HFFc6 (cell line): Measurements from ENCODE around the gene POU2AF1. TPM values are rescaled to one million over a fixed set of nuclear protein-coding genes. Genes with fewer than 3 reads are reported as not detected.
"Not testable (repeated sequence)": the region's sequence is repeated elsewhere in the genome, so short reads cannot be mapped to it uniquely, and the experiment has no call there.

Experiments
- DNase-seq: peaks from one replicate; pipeline ENCODE4 v3.0.0-alpha.2; 2018
- H3K27ac Mint-ChIP-seq: 2 replicates; pipeline ENCODE4 v1.8.0; 2020; ENCODE audit warnings: mild to moderate bottlenecking, mixed read lengths
- H3K27me3 Mint-ChIP-seq: 2 replicates; pipeline ENCODE4 v1.8.0; 2021; ENCODE audit warnings: mild to moderate bottlenecking, moderate library complexity, mixed read lengths; ENCODE audit not compliant: insufficient read depth
- H3K36me3 Mint-ChIP-seq: 2 replicates; pipeline ENCODE4 v1.8.0; 2021; ENCODE audit warnings: low read depth, mixed read lengths
- H3K4me1 Mint-ChIP-seq: 2 replicates; pipeline ENCODE4 v1.8.0; 2020; ENCODE audit warnings: low read depth, mixed read lengths
- H3K4me3 Mint-ChIP-seq: 2 replicates; pipeline ENCODE4 v1.8.0; 2020; ENCODE audit warnings: mild to moderate bottlenecking, moderate library complexity, mixed read lengths
- H3K9me3 Mint-ChIP-seq: 2 replicates; pipeline ENCODE4 v1.8.0; 2020; ENCODE audit warnings: mild to moderate bottlenecking, mixed read lengths
- total RNA-seq, 6 experiments: library from RNA; stranded (reverse); fragmentation: NEBNext Ultra II Directional; extraction: Animal tissue kit (Norgen Biotek cat#: 25700); gene quantifications; 2 replicates in 1 of 6; 3 replicates in 5 of 6; pipeline ENCODE4 v1.2.3, GENCODE V29; 2021
- TF ChIP-seq, protein P1 (sequence below): fragments of 200-600 bp; sonication (generic); IDR thresholded peaks from 2 replicates; pipeline ENCODE4 v1.5.0; 2021; ENCODE audit warnings: antibody characterized with exemption, mild to moderate bottlenecking

POU2AF1 gene
- total RNA-seq, 6 experiments from 2014 or later: not detected

DNA sequence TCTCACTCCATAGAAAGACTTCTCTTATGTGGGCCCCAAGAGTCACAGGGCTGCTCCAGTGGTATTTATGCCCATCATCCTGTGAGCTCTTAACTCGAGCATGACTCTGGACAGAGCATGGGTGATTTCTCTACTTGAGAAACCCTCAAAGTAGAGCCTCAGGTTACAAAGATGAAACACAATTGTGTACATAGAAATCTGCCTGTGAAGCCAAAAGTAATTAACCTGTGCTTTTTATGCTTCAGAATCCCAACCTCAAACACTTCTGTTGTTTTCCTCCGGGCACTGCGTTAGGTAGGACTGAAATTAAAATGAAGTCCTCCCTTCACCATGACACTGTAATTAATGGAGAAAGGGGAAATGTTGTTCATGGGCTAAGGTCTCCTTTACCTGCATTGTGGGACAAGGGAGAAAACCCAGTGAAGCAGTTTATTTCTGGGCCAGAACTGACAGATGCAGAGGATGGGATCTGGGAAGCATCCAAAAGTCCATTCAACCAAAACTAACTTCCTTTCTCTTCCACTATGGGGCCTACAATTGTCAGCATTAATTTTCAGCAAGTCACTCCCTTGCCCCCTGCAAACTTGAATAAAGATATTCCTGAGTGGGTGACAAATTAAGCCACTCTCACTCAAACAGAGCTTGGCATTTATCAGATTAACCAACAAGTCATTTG, 24.1 kb upstream of the POU2AF1 start:
- Mint-ChIP-seq H3K9me3 (no peaks in the 10 kb centered on the region), H3K36me3 (no peaks in the 10 kb centered on the region), H3K27me3 (peaks cover 15% of the 10 kb centered on the region), H3K4me3 (no peak overlapping the region), H3K27ac (no peak overlapping the region), H3K4me1 (no peaks in the 10 kb centered on the region)
- TF ChIP-seq, protein P1, sequence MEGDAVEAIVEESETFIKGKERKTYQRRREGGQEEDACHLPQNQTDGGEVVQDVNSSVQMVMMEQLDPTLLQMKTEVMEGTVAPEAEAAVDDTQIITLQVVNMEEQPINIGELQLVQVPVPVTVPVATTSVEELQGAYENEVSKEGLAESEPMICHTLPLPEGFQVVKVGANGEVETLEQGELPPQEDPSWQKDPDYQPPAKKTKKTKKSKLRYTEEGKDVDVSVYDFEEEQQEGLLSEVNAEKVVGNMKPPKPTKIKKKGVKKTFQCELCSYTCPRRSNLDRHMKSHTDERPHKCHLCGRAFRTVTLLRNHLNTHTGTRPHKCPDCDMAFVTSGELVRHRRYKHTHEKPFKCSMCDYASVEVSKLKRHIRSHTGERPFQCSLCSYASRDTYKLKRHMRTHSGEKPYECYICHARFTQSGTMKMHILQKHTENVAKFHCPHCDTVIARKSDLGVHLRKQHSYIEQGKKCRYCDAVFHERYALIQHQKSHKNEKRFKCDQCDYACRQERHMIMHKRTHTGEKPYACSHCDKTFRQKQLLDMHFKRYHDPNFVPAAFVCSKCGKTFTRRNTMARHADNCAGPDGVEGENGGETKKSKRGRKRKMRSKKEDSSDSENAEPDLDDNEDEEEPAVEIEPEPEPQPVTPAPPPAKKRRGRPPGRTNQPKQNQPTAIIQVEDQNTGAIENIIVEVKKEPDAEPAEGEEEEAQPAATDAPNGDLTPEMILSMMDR: no peak
- DNase-seq: no peak

DNA sequence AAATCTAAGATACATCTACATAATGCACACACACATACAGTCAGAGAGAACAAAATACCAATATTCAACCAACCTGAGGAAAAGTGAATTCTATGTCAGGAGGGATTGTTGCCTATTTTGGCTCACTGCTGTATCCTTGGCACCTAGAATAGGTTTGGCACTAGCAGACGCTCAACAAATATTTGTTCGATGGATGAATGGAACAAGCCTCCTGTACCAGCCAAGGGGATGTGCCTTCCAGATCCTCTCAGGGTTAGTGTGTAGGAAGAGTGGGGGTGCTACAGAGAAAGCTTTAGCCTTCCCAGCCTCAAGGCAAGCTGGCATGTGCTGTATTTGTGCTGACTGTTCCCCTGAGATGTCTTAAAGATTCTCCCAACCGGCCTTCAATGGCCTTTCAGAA, 23.3 kb upstream of the POU2AF1 start:
- DNase-seq: no peak
- Mint-ChIP-seq H3K27me3 (peaks cover 19% of the 10 kb centered on the region), H3K36me3 (no peaks in the 10 kb centered on the region), H3K27ac (no peak overlapping the region), H3K4me3 (no peak overlapping the region), H3K9me3 (no peaks in the 10 kb centered on the region), H3K4me1 (no peaks in the 10 kb centered on the region)
- TF ChIP-seq, protein P1: no peak

DNA sequence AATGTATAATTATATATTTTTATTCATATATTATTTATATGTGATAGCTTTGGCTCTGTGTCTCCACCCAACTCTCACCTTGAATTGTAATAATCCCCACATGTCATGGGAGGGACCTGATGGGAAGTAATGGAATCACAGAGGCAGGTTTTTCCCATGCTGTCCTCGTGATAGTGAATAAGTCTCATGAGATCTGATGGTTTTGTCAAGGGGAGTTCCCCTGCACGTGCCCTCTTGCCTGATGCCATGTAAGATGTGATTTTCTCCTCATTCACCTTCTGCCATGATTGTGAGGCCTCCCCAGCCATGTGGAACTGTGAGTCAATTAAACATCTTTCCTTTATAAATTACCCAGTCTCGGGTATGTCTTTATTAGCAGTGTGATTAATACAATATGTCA, 22.9 kb upstream of the POU2AF1 start:
- not testable (repeated sequence) for H3K4me1 Mint-ChIP-seq, H3K4me3 Mint-ChIP-seq

DNA sequence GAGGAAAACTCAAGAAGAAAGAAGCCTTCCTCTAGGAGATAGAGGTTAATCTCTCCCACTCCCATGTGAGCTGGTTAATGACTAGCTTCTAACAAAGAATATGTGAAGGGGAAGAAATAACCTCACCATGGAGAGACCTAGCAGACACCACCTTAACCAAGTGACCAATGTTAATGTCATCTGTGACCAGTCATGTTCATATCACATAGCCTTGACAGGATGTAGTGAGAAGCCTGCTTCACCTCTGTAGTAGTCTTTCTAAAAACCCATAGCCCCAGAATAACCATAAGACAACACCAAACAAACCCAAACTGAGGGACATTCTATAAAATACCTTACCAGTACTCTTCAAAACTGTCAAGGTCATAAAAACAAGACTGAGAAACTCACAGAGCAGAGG, 21.5 kb upstream of the POU2AF1 start:
- no peak for DNase-seq
- TF ChIP-seq, protein P1: no peak
- H3K27ac Mint-ChIP-seq: no peak overlapping the region
- H3K36me3 Mint-ChIP-seq: no peaks in the 10 kb centered on the region
- no peaks in the 10 kb centered on the region for H3K4me1 Mint-ChIP-seq
- H3K27me3 Mint-ChIP-seq: peaks cover 20% of the 10 kb centered on the region
- no peaks in the 10 kb centered on the region for H3K9me3 Mint-ChIP-seq
- no peak overlapping the region for H3K4me3 Mint-ChIP-seq

More for the DNA sequence above, 22.9 kb upstream of the POU2AF1 start:
- H3K27me3 Mint-ChIP-seq: peaks cover 20% of the 10 kb centered on the region
- DNase-seq, H3K27ac Mint-ChIP-seq, H3K9me3 Mint-ChIP-seq, H3K36me3 Mint-ChIP-seq: not testable (repeated sequence)

DNA sequence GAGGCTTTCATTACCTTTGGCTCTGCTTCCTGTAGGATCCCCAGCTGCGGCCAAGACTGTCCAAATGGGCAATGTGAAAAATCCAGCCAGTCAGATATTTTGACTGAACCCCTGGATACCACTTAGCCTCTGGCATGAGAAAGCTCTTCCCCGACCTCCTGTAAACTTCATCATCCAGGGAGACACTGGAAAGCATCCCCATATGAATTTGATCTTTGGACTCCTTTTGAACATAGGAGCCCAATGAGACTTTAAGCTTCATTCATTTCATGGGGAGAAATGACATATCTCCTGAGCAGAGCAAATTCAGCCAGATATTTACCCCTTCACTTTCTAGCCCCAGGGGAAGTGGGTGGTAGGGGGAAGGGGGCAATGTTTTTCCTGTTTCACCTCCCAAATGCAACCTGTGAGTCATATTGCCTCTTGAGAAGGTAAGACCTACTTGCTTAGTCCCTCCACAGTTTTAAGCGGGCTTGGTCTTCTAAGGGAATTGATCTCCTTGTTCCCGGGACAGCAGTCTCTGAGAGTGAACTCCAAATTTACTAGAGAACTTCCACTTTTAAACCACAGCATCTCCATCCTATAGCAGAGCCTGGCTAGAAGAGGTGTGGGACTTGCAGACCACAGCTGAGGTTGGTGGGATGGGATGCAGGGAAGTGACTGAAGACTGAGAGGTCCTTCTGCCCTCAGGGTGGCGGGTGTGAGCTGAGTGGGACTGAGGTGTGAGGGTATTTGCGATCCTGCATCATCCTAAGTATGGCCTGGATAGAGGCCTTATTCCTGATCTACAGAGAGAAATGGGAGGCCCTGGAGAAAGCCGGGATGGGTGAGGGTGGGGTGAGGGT, 20.3 kb upstream of the POU2AF1 start:
- no peak for DNase-seq
- TF ChIP-seq, protein P1: no peak
- H3K27ac Mint-ChIP-seq: no peak overlapping the region
- no peaks in the 10 kb centered on the region for H3K4me1 Mint-ChIP-seq
- H3K4me3 Mint-ChIP-seq: no peak overlapping the region
- peaks cover 22% of the 10 kb centered on the region for H3K27me3 Mint-ChIP-seq
- no peaks in the 10 kb centered on the region for H3K36me3 Mint-ChIP-seq
- H3K9me3 Mint-ChIP-seq: no peaks in the 10 kb centered on the region

DNA sequence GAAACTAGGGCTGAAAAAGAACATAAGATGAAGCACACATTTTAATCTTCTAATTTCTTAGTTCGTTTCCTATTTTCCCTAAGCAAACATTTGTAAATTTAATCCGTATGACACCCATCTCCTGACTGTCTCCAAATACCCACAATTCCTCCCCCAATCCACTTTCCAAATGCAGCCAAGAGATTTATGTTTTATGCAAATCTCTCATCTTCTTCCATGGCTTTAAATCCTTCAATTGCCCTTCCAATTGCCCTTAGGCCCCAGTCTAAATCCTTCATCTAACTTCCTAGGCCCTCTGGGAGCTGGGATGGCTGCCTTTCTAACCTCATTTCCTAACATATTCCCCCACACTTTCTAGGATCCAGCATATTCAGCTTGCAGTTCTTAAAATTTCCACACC, 18.0 kb upstream of the POU2AF1 start:
- Mint-ChIP-seq H3K36me3 (no peaks in the 10 kb centered on the region), H3K9me3 (no peaks in the 10 kb centered on the region), H3K27me3 (peaks cover 28% of the 10 kb centered on the region), H3K27ac (no peak overlapping the region), H3K4me1 (no peaks in the 10 kb centered on the region), H3K4me3 (no peak overlapping the region)
- TF ChIP-seq, protein P1: no peak
- DNase-seq: no peak
